GM21825 (cell line): ENCODE measurements around the gene MACROD2.

Experiments used
- ATAC-seq: cut with Tn5 transposase; IDR thresholded peaks from one replicate; pipeline ENCODE4 v1.9.1; 2021; ENCODE audit warnings: mild to moderate bottlenecking, moderate library complexity; ENCODE audit not compliant: unreplicated experiment

The MACROD2 gene

GRCh38 chr20:16083639-16084280, 2088.4 kb downstream of the MACROD2 start:
- ATAC-seq, result no peak

DNA sequence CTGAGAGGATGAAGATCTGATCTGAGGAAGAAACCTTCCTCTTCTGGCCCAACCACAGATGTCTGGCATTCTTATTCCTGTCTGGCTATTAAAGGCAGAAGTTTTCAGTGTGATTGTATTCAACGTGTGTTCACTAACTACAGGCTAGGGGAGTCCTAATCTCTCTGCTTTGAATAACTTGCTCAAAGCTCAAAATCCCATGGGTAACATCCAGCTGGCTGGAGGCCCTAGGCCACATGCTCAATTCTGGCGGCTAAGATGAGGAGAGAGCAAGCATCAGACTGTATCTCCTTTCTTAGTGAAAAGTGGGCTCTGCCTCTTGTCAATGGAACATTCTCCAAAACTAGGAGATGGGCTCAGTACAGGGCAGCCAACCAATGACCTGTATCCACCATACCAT, 2099.9 kb downstream of the MACROD2 start:
- no peak for ATAC-seq

GRCh38 chr20:16096756-16097326, 2101.5 kb downstream of the MACROD2 start:
- no peak for ATAC-seq

- no peak for ATAC-seq
These were observed 2102.5 kb downstream of the MACROD2 start for GRCh38 chr20:16097788-16098187.

- no peak for ATAC-seq
These were observed 2103.7 kb downstream of the MACROD2 start for GRCh38 chr20:16098890-16099639.

DNA sequence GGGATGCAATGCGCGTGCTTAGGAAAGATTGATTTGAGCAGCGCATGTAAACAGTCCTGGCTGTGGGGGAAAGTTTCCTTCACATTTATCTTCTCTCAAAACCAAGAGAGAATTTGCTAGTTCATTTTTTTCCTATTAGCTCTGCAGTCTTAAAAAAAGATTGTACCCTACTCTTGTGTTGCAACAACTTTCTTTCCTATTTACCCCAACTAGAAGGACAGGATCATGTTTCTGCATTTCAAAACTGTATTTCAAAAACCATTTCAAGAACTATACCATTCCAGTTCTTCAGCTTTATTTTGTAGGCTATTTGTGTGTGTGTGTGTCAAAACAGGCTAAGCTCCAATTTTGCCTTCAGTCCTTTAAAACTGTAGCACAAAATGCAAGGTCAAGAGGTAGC, 2104.8 kb downstream of the MACROD2 start:
- no peak for ATAC-seq

DNA sequence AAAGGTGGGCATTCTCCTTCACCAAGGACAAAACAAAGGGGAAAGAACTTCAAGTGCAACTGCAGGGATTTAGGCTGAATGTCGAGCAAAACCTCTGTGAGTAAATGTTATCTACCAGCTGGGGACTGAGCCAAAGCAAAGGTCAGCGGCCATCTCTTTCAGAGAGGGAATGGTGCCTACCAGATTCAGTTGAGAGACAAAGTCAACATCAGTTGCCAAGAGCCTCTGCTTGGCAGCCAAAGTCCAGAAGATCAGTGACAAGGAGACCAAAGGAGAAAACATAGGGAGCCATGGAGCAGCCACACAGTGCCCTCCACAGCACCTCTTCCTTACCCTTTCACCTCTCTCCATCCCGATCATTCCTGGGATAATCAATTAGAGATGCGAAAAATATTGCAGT, 2105.5 kb downstream of the MACROD2 start:
- ATAC-seq, result no peak
